Neural cell (in vitro differentiated cells): Measurements from ENCODE around the gene CST9L. TPM values are rescaled to one million over a fixed set of nuclear protein-coding genes. Genes with fewer than 3 reads are reported as not detected.

Experiments used
- H2AFZ ChIP-seq: fragments of 200-600, 300-800 bp; sonication (generic), shearing (Covaris generic); 2 replicates; pipeline ENCODE4 v1.6.0; 2014; ENCODE audit warnings: low read depth, mild to moderate bottlenecking, antibody characterized with exemption, low read length, moderate library complexity
- H3F3A ChIP-seq: fragments of 200-600 bp; shearing (Covaris generic); 2 replicates; pipeline ENCODE4 v1.6.1; 2016; ENCODE audit warnings: mild to moderate bottlenecking, moderate library complexity, mixed read lengths, antibody characterized with exemption, low read length; ENCODE audit not compliant: insufficient read depth, poor library complexity, severe bottlenecking
- H3K27ac ChIP-seq: fragments of 200-600, 300-800 bp; sonication (generic), shearing (Covaris generic); 2 replicates; pipeline ENCODE4 v1.5.1; 2014; ENCODE audit warnings: mild to moderate bottlenecking, low read length, moderate library complexity
- H3K27me3 ChIP-seq: fragments of 300-800, 200-600 bp; sonication (generic), shearing (Covaris generic); 2 replicates; pipeline ENCODE4 v1.6.0; 2014; ENCODE audit warnings: mild to moderate bottlenecking, low read depth, low read length, moderate library complexity; ENCODE audit not compliant: insufficient read depth
- H3K36me3 ChIP-seq: fragments of 300-800, 200-600 bp; sonication (generic), shearing (Covaris generic); 2 replicates; pipeline ENCODE4 v1.5.1; 2014; ENCODE audit warnings: mild to moderate bottlenecking, antibody characterized with exemption, low read length, moderate library complexity; ENCODE audit not compliant: insufficient read depth
- H3K4me2 ChIP-seq: fragments of 300-800, 200-600 bp; sonication (generic), shearing (Covaris generic); 2 replicates; pipeline ENCODE4 v1.6.0; 2014; ENCODE audit warnings: mild to moderate bottlenecking, low read length
- H3K4me3 ChIP-seq: fragments of 300-800, 200-600 bp; sonication (generic), shearing (Covaris generic); 2 replicates; pipeline ENCODE4 v1.5.1; 2014; ENCODE audit warnings: mild to moderate bottlenecking, low read length, moderate library complexity
- H3K79me2 ChIP-seq: fragments of 200-600 bp; shearing (Covaris generic); replicated peaks from 2 replicates; pipeline ENCODE4 v1.6.0; 2014; ENCODE audit warnings: mild to moderate bottlenecking, low read length, moderate library complexity; ENCODE audit not compliant: insufficient read depth
- H3K9ac ChIP-seq: fragments of 300-800, 200-600 bp; sonication (generic), shearing (Covaris generic); 2 replicates; pipeline ENCODE4 v1.6.1; 2016; ENCODE audit warnings: mild to moderate bottlenecking, low read length, mixed read lengths
- H3K9me2 ChIP-seq: fragments of 200-600 bp; shearing (Covaris generic); 2 replicates; pipeline ENCODE4 v1.6.1; 2016; ENCODE audit warnings: mild to moderate bottlenecking, low read length, mixed read lengths; ENCODE audit not compliant: insufficient read depth
- H3K9me3 ChIP-seq: fragments of 200-600, 300-800 bp; sonication (generic), shearing (Covaris generic); 2 replicates; pipeline ENCODE4 v1.6.1; 2016; ENCODE audit warnings: mild to moderate bottlenecking, mixed run types, low read length, moderate library complexity, mixed read lengths
- H4K20me1 ChIP-seq: fragments of 200-600 bp; shearing (Covaris generic); 2 replicates; pipeline ENCODE4 v1.6.1; 2016; ENCODE audit warnings: mild to moderate bottlenecking, mixed run types; ENCODE audit not compliant: insufficient read depth
- EP300 ChIP-seq: fragments of 450-650 bp; conservative IDR thresholded peaks from 2 replicates; pipeline ENCODE4 v1.6.1; 2014; ENCODE audit warnings: antibody characterized with exemption, mild to moderate bottlenecking, moderate library complexity; ENCODE audit not compliant: poor library complexity, severe bottlenecking
- EZH2 ChIP-seq: fragments of 200-600, 300-800 bp; shearing (Covaris generic), sonication (generic); IDR thresholded peaks from 2 replicates; pipeline ENCODE4 v1.6.1; 2014; ENCODE audit warnings: antibody characterized with exemption, low read length, borderline replicate concordance, mild to moderate bottlenecking; ENCODE audit not compliant: insufficient read depth, poor library complexity, severe bottlenecking
- MXI1 ChIP-seq: fragments of 450-650 bp; conservative IDR thresholded peaks from 2 replicates; pipeline ENCODE4 v1.6.1; 2014; ENCODE audit warnings: antibody characterized with exemption, mild to moderate bottlenecking; ENCODE audit not compliant: poor library complexity, severe bottlenecking
- POLR2AphosphoS5 ChIP-seq: IDR thresholded peaks from 2 replicates; pipeline ENCODE4 v1.6.1; 2012
- RAD21 ChIP-seq: fragments of 450-650 bp; conservative IDR thresholded peaks from 2 replicates; pipeline ENCODE4 v1.6.1; 2014; ENCODE audit warnings: antibody characterized with exemption, mild to moderate bottlenecking, moderate library complexity
- SMC3 ChIP-seq: fragments of 450-650 bp; conservative IDR thresholded peaks from 2 replicates; pipeline ENCODE4 v1.6.1; 2014; ENCODE audit warnings: antibody characterized with exemption, mild to moderate bottlenecking, moderate library complexity; ENCODE audit not compliant: poor library complexity
- TAF1 ChIP-seq: IDR thresholded peaks from 2 replicates; pipeline ENCODE4 v1.6.1; 2012; ENCODE audit warnings: low read depth
- polyA plus RNA-seq: library from polyadenylated mRNA; depleted of rRNA; stranded (reverse); fragments of >200 nt; gene quantifications from 2 replicates; pipeline ENCODE4 v1.2.3, GENCODE V29; 2014
- TF ChIP-seq, protein P1 (sequence below): fragments of 450-650 bp; IDR thresholded peaks from 2 replicates; pipeline ENCODE4 v1.5.1; 2014; ENCODE audit warnings: antibody characterized with exemption, mild to moderate bottlenecking, moderate library complexity; ENCODE audit not compliant: poor library complexity, severe bottlenecking
- TF ChIP-seq, protein P2 (sequence below): IDR thresholded peaks from 2 replicates; pipeline ENCODE4 v1.6.1; 2012; ENCODE audit warnings: borderline replicate concordance

CST9L gene
- polyA plus RNA-seq, 1 donor from 2014 or later: not detected

DNA sequence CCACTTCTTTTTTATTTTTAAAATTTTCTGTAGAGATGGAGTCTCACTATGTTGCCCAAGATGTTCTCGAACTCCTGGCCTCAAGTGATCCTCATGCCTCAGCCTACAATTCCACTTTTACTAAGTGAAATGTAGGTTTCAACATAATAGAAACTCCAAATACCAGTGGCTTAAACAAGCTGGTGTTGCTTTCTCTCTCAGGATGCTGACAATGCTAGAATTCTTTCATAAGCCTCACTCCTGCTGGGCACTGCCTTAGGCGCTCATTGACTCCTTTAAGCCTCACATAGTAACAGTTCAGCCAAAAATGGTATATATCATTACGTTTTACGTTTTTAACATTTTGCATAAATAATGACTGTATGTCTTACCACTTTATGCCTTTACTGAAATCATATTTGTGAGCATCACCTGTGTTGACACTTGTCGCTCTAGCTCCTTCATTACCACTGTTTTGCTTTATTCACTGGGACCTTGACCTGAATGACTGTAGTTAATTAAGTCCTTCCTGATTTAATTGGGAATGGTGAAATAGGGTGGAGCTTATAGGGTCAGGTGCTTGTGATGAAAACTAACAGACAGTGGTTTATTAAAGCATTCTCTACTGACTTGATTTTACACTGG is 41.3 kb upstream of the CST9L start:
- Histone ChIP-seq H3K36me3 (no peaks in the 10 kb centered on the region), H3F3A (no peaks in the 10 kb centered on the region), H3K27me3 (no peaks in the 10 kb centered on the region), H3K79me2 (no peaks in the 10 kb centered on the region), H3K27ac (no peak overlapping the region), H4K20me1 (no peaks in the 10 kb centered on the region), H3K9me2 (no peaks in the 10 kb centered on the region), H3K4me3 (no peak overlapping the region), H2AFZ (no peak overlapping the region), H3K4me2 (no peak overlapping the region), H3K9ac (no peak overlapping the region), H3K9me3 (no peaks in the 10 kb centered on the region)
- TF ChIP-seq POLR2AphosphoS5 (no peak), EP300 (no peak), RAD21 (no peak), MXI1 (no peak), TAF1 (no peak), EZH2 (no peak), SMC3 (no peak)
- TF ChIP-seq, protein P1, sequence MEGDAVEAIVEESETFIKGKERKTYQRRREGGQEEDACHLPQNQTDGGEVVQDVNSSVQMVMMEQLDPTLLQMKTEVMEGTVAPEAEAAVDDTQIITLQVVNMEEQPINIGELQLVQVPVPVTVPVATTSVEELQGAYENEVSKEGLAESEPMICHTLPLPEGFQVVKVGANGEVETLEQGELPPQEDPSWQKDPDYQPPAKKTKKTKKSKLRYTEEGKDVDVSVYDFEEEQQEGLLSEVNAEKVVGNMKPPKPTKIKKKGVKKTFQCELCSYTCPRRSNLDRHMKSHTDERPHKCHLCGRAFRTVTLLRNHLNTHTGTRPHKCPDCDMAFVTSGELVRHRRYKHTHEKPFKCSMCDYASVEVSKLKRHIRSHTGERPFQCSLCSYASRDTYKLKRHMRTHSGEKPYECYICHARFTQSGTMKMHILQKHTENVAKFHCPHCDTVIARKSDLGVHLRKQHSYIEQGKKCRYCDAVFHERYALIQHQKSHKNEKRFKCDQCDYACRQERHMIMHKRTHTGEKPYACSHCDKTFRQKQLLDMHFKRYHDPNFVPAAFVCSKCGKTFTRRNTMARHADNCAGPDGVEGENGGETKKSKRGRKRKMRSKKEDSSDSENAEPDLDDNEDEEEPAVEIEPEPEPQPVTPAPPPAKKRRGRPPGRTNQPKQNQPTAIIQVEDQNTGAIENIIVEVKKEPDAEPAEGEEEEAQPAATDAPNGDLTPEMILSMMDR: no peak
- TF ChIP-seq, protein P2, sequence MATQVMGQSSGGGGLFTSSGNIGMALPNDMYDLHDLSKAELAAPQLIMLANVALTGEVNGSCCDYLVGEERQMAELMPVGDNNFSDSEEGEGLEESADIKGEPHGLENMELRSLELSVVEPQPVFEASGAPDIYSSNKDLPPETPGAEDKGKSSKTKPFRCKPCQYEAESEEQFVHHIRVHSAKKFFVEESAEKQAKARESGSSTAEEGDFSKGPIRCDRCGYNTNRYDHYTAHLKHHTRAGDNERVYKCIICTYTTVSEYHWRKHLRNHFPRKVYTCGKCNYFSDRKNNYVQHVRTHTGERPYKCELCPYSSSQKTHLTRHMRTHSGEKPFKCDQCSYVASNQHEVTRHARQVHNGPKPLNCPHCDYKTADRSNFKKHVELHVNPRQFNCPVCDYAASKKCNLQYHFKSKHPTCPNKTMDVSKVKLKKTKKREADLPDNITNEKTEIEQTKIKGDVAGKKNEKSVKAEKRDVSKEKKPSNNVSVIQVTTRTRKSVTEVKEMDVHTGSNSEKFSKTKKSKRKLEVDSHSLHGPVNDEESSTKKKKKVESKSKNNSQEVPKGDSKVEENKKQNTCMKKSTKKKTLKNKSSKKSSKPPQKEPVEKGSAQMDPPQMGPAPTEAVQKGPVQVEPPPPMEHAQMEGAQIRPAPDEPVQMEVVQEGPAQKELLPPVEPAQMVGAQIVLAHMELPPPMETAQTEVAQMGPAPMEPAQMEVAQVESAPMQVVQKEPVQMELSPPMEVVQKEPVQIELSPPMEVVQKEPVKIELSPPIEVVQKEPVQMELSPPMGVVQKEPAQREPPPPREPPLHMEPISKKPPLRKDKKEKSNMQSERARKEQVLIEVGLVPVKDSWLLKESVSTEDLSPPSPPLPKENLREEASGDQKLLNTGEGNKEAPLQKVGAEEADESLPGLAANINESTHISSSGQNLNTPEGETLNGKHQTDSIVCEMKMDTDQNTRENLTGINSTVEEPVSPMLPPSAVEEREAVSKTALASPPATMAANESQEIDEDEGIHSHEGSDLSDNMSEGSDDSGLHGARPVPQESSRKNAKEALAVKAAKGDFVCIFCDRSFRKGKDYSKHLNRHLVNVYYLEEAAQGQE: no peak

DNA sequence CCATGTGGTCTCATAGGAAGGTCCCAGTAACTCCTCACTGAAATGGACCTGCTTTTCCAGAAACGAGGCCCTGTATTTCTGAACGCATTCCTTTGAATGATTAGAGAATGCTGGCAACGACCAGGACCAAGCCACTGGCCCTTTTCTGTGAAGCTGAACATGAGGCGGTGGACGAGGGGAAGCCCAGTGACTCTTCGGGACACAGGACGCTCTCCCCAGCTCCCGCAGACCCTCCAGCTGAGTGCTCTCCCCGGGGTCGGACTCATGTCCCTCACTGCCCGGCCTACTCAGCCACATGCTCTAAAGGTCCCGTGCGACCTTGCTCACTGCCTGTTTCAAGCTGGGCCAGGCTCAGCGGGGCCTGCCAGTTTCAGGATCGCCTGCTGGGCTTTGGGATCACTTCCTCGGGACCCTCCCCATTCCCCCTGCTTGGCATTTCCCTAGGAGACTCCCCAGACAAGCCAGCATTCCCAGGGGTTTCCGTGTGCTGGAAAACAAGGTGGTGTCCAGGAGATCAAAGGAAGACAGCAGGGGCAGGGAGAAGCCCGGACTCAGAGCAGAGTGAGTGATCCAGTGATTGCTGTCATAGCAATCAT is 40.1 kb upstream of the CST9L start:
- no peaks in the 10 kb centered on the region for H3K36me3 ChIP-seq
- H2AFZ ChIP-seq: no peak overlapping the region
- H3K4me2 ChIP-seq: no peak overlapping the region
- H3F3A ChIP-seq: no peaks in the 10 kb centered on the region
- no peaks in the 10 kb centered on the region for H4K20me1 ChIP-seq
- no peak overlapping the region for H3K27ac ChIP-seq
- H3K9ac ChIP-seq: no peak overlapping the region
- H3K4me3 ChIP-seq: no peak overlapping the region
- no peaks in the 10 kb centered on the region for H3K9me2 ChIP-seq
- TF ChIP-seq SMC3 (no peak), MXI1 (no peak), EZH2 (no peak), POLR2AphosphoS5 (no peak), TAF1 (no peak), EP300 (no peak), RAD21 (no peak)
- TF ChIP-seq, protein P1: no peak
- TF ChIP-seq, protein P2: no peak
- H3K27me3 ChIP-seq: no peaks in the 10 kb centered on the region
- H3K9me3 ChIP-seq: no peaks in the 10 kb centered on the region
- H3K79me2 ChIP-seq: no peaks in the 10 kb centered on the region
